Fibroblast of the aortic adventitia (primary cell): ENCODE measurements around the gene NIT1. TPM values are rescaled to one million over a fixed set of nuclear protein-coding genes. Genes with fewer than 3 reads are reported as not detected.

ENCODE experiments used
- DNase-seq: peaks from one replicate; pipeline ENCODE4 v3.0.0-alpha.2; 2010; ENCODE audit warnings: low read depth
- H3K4me3 ChIP-seq: 2 replicates; pipeline ENCODE4 v1.5.1; 2011; ENCODE audit warnings: low read depth, mild to moderate bottlenecking, control low read depth, low read length, moderate library complexity
- total RNA-seq: library from RNA; depleted of rRNA; stranded (reverse); fragments of >200 nt; gene quantifications from 2 replicates; pipeline ENCODE4 v1.2.3, GENCODE V29; 2012; ENCODE audit warnings: low replicate concordance
- TF ChIP-seq, protein P1 (sequence below): IDR thresholded peaks from 2 replicates; pipeline ENCODE4 v1.5.1; 2011; ENCODE audit warnings: mild to moderate bottlenecking, low read length, control low read depth, inconsistent platforms; ENCODE audit not compliant: insufficient read depth

The NIT1 gene
- total RNA-seq, 1 donor: 18.3 TPM

DNA sequence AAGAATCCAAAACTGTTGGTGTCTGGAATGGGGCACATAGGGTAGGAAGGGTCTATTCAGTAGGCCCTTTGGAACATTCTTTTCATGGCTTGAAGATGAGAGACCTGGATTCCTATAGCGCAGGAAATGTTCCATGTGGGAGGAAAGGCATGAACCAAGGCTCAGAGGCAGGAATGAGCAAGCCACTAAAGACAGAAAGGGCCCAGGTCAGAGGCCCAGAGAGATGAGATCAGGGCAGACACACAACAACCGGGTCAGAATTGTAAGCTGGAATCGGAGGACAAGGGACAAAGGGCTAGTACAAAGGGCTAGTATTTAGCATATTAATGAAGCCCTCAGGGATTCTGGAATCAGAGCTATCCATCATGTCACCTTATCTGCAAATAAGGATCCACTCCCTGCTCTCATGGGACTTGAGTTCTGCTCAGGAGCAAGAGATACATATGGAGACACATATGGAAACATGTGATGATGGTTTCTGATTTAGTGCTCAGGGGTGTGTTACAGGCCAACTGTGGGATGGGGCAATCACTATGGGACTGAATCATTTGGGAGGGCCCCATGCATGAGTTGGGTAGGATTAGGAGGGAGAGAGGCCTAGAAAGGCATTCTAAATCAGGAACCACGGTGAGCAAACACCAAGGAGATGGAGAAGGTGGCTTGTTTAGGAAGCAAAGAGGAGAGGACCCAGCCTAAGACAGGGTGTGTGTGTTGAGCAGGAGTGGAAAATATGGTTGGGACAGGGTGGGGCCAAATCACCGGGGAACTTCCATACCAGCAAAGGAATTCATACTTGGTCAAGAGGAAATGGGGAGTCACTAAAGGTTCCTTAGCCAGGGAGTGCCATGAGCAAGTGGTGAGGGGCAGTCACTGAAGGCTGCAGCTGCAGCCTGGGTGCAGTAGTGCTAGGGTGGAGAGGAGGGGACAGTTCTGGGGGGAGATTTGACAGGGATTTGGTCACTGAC, 37.2 kb upstream of the NIT1 start:
- no peak overlapping the region for H3K4me3 ChIP-seq
- peak; percentile 35 for DNase-seq
- TF ChIP-seq, protein P1, sequence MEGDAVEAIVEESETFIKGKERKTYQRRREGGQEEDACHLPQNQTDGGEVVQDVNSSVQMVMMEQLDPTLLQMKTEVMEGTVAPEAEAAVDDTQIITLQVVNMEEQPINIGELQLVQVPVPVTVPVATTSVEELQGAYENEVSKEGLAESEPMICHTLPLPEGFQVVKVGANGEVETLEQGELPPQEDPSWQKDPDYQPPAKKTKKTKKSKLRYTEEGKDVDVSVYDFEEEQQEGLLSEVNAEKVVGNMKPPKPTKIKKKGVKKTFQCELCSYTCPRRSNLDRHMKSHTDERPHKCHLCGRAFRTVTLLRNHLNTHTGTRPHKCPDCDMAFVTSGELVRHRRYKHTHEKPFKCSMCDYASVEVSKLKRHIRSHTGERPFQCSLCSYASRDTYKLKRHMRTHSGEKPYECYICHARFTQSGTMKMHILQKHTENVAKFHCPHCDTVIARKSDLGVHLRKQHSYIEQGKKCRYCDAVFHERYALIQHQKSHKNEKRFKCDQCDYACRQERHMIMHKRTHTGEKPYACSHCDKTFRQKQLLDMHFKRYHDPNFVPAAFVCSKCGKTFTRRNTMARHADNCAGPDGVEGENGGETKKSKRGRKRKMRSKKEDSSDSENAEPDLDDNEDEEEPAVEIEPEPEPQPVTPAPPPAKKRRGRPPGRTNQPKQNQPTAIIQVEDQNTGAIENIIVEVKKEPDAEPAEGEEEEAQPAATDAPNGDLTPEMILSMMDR: no peak

DNA sequence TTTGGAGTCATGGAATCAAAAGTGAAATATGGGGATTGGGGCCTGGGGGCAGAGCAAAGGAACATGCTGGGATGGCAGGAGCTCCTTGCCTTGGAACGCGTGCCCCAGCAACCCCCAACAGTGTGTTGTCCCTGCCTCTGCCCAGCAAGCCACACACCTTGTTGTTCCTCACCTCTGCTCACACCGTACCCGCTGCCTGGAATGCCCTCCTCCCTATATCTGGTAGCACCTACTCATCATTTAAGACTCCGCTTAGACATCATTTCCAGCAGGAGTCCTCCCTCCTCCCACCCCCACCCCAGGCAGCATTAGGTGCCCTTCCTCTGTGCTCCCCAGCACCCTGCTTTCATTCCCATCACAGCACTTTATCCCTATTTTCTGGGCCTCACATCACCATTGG, 36.4 kb upstream of the NIT1 start:
- no peak overlapping the region for H3K4me3 ChIP-seq
- no peak for DNase-seq
- TF ChIP-seq, protein P1: no peak

DNA sequence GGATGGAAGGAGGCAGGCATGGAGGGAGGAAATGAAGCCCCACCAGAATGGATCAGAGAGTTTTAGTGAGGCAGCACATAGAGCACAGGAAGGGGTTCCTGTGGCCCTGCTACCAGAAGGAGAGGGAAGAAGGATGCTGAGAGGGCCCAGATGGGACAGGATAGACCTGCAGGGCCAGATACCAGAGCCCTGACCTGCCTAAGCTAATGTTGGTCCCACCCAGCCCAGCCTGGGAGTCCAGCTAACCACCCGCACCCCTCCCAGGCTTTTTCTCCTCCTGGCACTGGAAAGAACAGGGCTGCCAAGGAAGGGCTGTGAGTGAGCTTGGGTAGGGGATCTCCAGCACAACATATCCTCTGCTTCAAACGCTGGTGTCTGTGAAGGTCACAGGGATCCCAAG, 35.4 kb upstream of the NIT1 start:
- TF ChIP-seq, protein P1: no peak
- H3K4me3 ChIP-seq: no peak overlapping the region
- DNase-seq: no peak

DNA sequence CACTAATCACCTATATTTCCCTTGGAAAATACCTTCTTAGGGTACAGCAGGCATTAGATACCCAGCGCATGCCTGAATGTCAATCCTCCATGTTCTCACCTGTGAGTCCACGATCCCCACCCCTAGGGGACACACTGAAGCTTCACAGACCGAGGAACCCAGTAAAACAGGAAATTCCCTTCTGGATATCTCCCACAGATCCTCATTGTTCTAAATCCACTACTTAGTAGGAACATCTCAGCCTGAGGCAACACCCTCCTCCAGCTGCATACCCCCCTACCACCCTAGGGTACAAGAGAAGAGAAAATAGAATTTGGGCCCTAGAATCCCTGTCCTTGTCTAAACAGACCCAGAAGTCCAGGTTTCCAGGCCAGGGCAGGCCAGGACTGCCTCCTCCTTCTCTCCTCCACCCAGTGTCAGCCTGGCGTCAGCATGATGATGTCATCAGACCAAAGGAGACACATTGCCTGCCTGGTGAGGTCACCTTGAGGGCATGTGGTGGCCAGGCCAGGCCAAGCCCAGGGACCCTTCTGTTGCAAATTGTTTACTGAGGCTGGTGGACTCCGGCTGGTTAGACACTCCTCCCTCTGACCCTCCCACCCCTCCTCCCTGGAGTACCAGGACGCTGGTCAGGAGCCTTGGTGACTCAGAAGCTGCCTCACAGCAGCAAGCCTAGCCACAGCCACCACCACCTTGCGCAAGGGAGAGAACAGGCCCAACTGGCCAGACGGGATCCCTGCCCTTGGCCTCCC, 34.7 kb upstream of the NIT1 start:
- no peak overlapping the region for H3K4me3 ChIP-seq
- TF ChIP-seq, protein P1: no peak

DNA sequence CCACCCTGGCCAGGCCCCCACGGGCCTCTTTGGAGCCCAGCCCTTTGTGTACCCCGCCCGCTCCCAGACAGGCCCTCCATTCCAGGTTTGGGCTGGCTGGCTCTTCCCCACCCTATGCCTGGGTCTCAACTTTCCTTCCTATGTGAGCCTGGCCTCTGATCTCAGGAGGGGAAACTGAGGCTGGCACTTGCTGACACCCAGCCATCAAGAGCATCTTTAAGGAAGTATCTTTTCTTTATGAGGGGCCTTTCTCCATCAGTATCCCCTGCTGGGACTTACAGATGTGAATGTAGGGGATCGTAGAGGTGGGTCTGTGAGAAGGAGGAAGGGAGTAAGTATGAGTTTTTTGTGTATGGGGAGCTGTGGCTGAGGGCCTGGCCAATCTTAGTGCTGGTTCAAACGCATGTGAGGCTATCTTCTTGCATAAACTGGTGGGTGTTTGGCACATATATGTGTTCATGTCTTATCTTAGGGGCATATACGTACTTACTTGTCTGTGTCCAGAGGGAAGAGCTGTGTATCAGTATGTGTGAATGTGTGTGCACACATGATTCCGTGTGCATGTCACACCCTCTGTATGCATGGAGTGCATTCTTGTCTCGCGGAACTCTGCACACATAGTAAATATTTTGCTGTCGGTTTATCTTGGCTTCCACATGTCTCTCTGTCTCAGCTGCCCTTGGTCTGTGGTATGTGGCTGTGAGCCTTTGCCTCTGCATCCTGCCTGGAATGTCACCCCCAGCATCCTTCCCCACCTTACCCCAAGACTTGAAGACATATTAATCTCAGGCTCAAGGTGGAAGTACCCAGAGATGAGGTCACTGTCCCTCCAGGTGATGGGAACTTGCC, 33.9 kb upstream of the NIT1 start:
- H3K4me3 ChIP-seq: no peak overlapping the region
- TF ChIP-seq, protein P1: no peak
- peak; percentile 45 for DNase-seq

More for the DNA sequence above, 34.7 kb upstream of the NIT1 start:
- peak; percentile 89 for DNase-seq

DNA sequence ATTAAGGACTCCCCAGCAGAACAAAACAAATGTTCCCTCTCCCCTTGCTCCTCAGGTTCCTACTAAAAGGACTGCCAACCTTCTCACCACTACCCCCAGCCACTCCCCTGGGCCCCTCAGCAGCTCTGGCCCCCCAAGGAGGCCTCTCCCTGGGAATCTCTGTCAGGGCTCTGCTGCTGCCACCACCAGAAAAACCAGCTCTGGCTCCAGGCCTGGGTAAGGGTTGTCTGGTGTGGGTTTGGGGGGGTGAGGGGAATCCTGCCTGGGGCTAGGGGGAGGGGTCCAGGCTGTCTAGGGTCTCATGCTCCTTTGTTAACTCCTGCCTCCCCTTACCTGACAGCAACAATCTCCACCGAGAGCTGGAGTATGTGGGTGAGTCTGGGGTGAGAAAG, 33.3 kb upstream of the NIT1 start:
- DNase-seq: no peak
- TF ChIP-seq, protein P1: no peak
- no peak overlapping the region for H3K4me3 ChIP-seq
